ENCODE data around the gene CELA3A.
"Not testable (repeated sequence)": the region's sequence is repeated elsewhere in the genome, so short reads cannot be mapped to it uniquely, and the experiment has no call there.

DNA sequence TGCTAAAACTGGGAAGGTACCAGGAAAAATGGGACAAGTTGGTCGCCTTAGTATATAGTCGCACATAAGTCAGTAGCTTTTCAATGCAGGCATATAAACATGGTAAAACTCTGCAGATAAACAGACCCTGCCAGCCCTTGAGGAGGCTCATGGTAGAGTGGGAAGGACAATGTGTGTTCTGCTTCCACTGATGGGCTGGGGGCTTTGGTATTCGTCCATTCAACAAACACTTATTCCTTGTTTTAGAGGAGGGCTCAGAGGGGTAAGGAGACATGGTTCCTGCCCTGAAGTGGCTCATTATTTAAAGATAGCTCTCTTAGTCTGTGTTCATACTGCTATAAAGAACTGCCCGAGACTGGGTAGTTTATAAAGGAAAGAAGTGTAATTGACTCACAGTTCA lies 11.3 kb downstream of the CELA3A start:
- TF ChIP-seq, protein P1, sequence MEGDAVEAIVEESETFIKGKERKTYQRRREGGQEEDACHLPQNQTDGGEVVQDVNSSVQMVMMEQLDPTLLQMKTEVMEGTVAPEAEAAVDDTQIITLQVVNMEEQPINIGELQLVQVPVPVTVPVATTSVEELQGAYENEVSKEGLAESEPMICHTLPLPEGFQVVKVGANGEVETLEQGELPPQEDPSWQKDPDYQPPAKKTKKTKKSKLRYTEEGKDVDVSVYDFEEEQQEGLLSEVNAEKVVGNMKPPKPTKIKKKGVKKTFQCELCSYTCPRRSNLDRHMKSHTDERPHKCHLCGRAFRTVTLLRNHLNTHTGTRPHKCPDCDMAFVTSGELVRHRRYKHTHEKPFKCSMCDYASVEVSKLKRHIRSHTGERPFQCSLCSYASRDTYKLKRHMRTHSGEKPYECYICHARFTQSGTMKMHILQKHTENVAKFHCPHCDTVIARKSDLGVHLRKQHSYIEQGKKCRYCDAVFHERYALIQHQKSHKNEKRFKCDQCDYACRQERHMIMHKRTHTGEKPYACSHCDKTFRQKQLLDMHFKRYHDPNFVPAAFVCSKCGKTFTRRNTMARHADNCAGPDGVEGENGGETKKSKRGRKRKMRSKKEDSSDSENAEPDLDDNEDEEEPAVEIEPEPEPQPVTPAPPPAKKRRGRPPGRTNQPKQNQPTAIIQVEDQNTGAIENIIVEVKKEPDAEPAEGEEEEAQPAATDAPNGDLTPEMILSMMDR (IDR thresholded peaks at IDR 0.05 in 4 of 5, conservative IDR thresholded peaks at IDR 0.05 in 1 of 5) = not testable (repeated sequence)
- TF ChIP-seq POLR2A (IDR thresholded peaks at IDR 0.05) = not testable (repeated sequence)
